WERI-Rb-1 (cell line): Measurements from ENCODE around the gene PIK3C2G.

Experiments
- DNase-seq: peaks from one replicate; pipeline ENCODE4 v3.0.0-alpha.2; 2020
- H3K27ac ChIP-seq: fragments of 250-450 bp; sonication (Bioruptor Pico); 2 replicates; pipeline ENCODE4 v1.5.1; 2020; ENCODE audit warnings: mild to moderate bottlenecking, moderate library complexity
- H3K27me3 ChIP-seq: fragments of 250-450 bp; sonication (Bioruptor Pico); 2 replicates; pipeline ENCODE4 v1.5.1; 2021; ENCODE audit warnings: mild to moderate bottlenecking, low read depth, moderate library complexity; ENCODE audit not compliant: insufficient read depth, severe bottlenecking
- H3K36me3 ChIP-seq: fragments of 250-450 bp; sonication (Bioruptor Pico); 2 replicates; pipeline ENCODE4 v1.5.1; 2020; ENCODE audit warnings: mild to moderate bottlenecking, moderate library complexity
- H3K4me3 ChIP-seq: 2 replicates; pipeline ENCODE4 v1.5.1; 2011; ENCODE audit warnings: low read depth, mild to moderate bottlenecking, control low read depth, low read length
- H3K9me3 ChIP-seq: fragments of 250-450 bp; sonication (Bioruptor Pico); 2 replicates; pipeline ENCODE4 v1.5.1; 2021; ENCODE audit warnings: mild to moderate bottlenecking, moderate library complexity; ENCODE audit not compliant: severe bottlenecking
- TF ChIP-seq, protein P1 (sequence below): IDR thresholded peaks from 2 replicates; pipeline ENCODE4 v1.5.1; 2011; ENCODE audit warnings: low read depth, mild to moderate bottlenecking, control low read depth, inconsistent platforms, low read length

Gene PIK3C2G

GRCh38 chr12:18559242-18559641, 297.9 kb downstream of the PIK3C2G start:
- Histone ChIP-seq H3K27ac (no peak overlapping the region), H3K36me3 (no peaks in the 10 kb centered on the region), H3K27me3 (no peaks in the 10 kb centered on the region), H3K4me3 (no peak overlapping the region), H3K9me3 (no peaks in the 10 kb centered on the region)
- DNase-seq, result no peak
- TF ChIP-seq, protein P1, sequence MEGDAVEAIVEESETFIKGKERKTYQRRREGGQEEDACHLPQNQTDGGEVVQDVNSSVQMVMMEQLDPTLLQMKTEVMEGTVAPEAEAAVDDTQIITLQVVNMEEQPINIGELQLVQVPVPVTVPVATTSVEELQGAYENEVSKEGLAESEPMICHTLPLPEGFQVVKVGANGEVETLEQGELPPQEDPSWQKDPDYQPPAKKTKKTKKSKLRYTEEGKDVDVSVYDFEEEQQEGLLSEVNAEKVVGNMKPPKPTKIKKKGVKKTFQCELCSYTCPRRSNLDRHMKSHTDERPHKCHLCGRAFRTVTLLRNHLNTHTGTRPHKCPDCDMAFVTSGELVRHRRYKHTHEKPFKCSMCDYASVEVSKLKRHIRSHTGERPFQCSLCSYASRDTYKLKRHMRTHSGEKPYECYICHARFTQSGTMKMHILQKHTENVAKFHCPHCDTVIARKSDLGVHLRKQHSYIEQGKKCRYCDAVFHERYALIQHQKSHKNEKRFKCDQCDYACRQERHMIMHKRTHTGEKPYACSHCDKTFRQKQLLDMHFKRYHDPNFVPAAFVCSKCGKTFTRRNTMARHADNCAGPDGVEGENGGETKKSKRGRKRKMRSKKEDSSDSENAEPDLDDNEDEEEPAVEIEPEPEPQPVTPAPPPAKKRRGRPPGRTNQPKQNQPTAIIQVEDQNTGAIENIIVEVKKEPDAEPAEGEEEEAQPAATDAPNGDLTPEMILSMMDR, result no peak

DNA sequence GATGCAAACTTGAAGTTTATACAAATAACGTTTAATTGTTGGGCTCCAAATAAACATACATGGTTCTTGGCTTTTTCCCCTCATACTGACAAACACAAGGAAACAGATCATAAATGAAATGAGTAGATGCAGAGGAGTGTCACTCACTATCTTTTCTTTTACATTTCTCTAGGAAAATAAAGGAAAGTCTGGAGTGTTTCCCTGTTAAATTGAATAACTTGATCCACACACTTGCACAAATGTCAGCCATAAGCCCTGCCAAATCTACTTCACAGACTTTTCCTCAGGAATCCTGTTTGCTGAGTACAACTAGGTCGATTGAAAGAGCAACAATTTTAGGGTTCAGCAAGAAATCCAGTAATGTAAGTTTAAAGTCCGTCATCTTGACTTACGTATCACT, 301.2 kb downstream of the PIK3C2G start:
- DNase-seq, result no peak
- H3K27me3 ChIP-seq, result no peaks in the 10 kb centered on the region
- H3K4me3 ChIP-seq, result no peak overlapping the region
- TF ChIP-seq, protein P1, result no peak
- no peaks in the 10 kb centered on the region for H3K9me3 ChIP-seq
- no peak overlapping the region for H3K27ac ChIP-seq
- no peaks in the 10 kb centered on the region for H3K36me3 ChIP-seq

DNA sequence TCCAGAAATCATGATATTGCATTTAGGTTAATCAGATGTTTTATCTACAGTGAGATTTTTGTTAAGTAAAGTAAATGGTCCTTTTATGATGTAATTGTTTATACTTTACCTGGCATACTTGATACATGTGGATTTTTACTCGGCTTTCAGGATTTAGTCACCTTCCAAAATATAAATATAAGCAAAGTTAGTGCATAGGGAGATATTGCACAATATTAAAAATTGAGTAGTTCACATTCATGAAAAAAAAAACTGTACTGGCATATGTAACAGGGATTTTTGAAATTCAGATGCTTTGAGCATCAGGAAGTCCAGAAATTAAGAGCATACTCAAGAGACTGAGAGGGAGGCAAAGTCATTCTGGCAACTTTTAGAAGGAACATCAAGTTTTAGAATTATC, 303.0 kb downstream of the PIK3C2G start:
- TF ChIP-seq, protein P1, result no peak
- no peaks in the 10 kb centered on the region for H3K27me3 ChIP-seq
- no peaks in the 10 kb centered on the region for H3K9me3 ChIP-seq
- no peak overlapping the region for H3K4me3 ChIP-seq
- no peaks in the 10 kb centered on the region for H3K36me3 ChIP-seq
- no peak overlapping the region for H3K27ac ChIP-seq
- no peak for DNase-seq

GRCh38 chr12:18567787-18568186, 306.5 kb downstream of the PIK3C2G start:
- peak; percentile 21 for DNase-seq
- H3K4me3 ChIP-seq, result no peak overlapping the region
- TF ChIP-seq, protein P1, result no peak
- H3K27ac ChIP-seq, result no peak overlapping the region
- no peaks in the 10 kb centered on the region for H3K9me3 ChIP-seq
- H3K27me3 ChIP-seq, result no peaks in the 10 kb centered on the region
- H3K36me3 ChIP-seq, result no peaks in the 10 kb centered on the region

DNA sequence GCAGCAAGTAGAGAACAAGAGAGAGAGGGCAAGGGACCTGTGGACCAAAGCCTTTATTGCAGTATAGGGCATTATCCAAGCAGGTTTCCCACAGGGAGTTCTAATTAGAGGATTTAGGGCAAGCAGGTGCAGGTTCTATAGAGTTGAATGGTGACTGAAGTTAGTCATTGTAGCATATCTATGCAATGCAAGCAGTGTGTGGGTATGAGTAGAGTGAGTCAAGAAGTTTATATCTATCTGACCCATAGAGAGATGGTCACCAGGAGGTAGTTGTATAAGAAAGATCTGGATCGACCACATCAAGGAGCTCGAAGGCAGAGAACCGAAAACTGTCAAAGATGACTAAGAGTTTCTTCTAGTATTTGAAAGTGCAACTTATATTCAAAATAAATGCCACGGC, 309.2 kb downstream of the PIK3C2G start:
- DNase-seq, result no peak
- Histone ChIP-seq H3K4me3 (no peak overlapping the region), H3K36me3 (no peaks in the 10 kb centered on the region), H3K27me3 (no peaks in the 10 kb centered on the region), H3K27ac (no peak overlapping the region), H3K9me3 (no peaks in the 10 kb centered on the region)
- TF ChIP-seq, protein P1, result no peak

DNA sequence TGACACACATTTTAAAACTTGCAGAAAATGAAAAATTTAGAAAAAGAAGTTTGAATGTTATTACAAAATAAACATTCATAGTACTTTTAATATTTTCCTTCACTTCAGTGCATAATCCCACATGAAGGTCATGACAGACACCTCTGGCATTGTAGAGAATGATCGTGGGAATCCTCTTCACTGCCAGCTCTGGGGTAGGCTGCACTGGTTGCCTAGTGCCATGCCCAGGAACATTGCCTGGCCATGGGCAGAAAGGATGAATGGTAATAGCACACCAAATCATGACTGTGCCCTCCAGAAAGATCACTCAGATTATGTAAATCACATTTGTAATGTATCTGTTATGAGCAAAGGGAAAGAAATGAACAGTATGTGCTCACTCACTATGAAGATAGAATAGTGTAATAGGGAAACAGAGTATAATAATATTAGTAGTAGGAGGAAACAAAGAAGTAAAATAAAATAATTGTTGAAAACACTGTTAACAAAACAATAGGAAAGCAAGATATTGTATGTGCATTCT, 314.8 kb downstream of the PIK3C2G start:
- no peaks in the 10 kb centered on the region for H3K27me3 ChIP-seq
- no peak for DNase-seq
- no peak overlapping the region for H3K4me3 ChIP-seq

More for the DNA sequence above, 314.8 kb downstream of the PIK3C2G start:
- H3K27ac ChIP-seq, result no peak overlapping the region
- H3K36me3 ChIP-seq, result no peaks in the 10 kb centered on the region
- TF ChIP-seq, protein P1, result no peak
- H3K9me3 ChIP-seq, result no peaks in the 10 kb centered on the region
